ENCODE data around the gene ADCY2.
A peak's percentile ranks its signal among the peaks of the same experiment; 100 is the strongest.

ADCY2 gene

GRCh38 chr5:7794311-7794710 is 398.4 kb downstream of the ADCY2 start:
- TF ChIP-seq CTCF (IDR thresholded peaks at IDR 0.05; ENCODE audit: low read depth, low read length): no peak
- DNase-seq (ENCODE audit: low read depth in 2 of 2): no peak
- no peak overlapping the region for H3K4me3 ChIP-seq (replicated peaks in 1 of 2; ENCODE audit: low read depth in 2 of 2, low read length in 2 of 2)

- TF ChIP-seq CTCF (IDR thresholded peaks at IDR 0.05; ENCODE audit: low read depth, low read length): no peak
- DNase-seq (ENCODE audit: low read depth in 2 of 2): no peak
- no peak overlapping the region for H3K4me3 ChIP-seq (replicated peaks in 1 of 2; ENCODE audit: low read depth in 2 of 2, low read length in 2 of 2)
Measured at GRCh38 chr5:7794823-7795222, 398.9 kb downstream of the ADCY2 start.

- TF ChIP-seq CTCF (IDR thresholded peaks at IDR 0.05; ENCODE audit: low read depth, low read length): no peak
- H3K4me3 ChIP-seq (replicated peaks in 1 of 2; ENCODE audit: low read depth in 2 of 2, low read length in 2 of 2): no peak overlapping the region
- DNase-seq (ENCODE audit: low read depth in 2 of 2): no peak
Measured at GRCh38 chr5:7795306-7795705, 399.4 kb downstream of the ADCY2 start.

GRCh38 chr5:7801891-7802614 is 406.1 kb downstream of the ADCY2 start:
- no peak overlapping the region for H3K4me3 ChIP-seq (replicated peaks in 1 of 2; ENCODE audit: low read depth in 2 of 2, low read length in 2 of 2)
- no peak for TF ChIP-seq CTCF (IDR thresholded peaks at IDR 0.05; ENCODE audit: low read depth, low read length)
- no peak for DNase-seq (ENCODE audit: low read depth in 2 of 2)

GRCh38 chr5:7802855-7803254 is 406.9 kb downstream of the ADCY2 start:
- H3K4me3 ChIP-seq (replicated peaks in 1 of 2; ENCODE audit: low read depth in 2 of 2, low read length in 2 of 2): no peak overlapping the region
- DNase-seq (ENCODE audit: low read depth in 2 of 2): peak; percentile 16 to 48
- no peak for TF ChIP-seq CTCF (IDR thresholded peaks at IDR 0.05; ENCODE audit: low read depth, low read length)

- no peak for DNase-seq (ENCODE audit: low read depth in 2 of 2)
- no peak for TF ChIP-seq CTCF (IDR thresholded peaks at IDR 0.05; ENCODE audit: low read depth, low read length)
- no peak overlapping the region for H3K4me3 ChIP-seq (replicated peaks in 1 of 2; ENCODE audit: low read depth in 2 of 2, low read length in 2 of 2)
Measured at GRCh38 chr5:7803937-7804336, 408.0 kb downstream of the ADCY2 start.

GRCh38 chr5:7805379-7805778 is 409.4 kb downstream of the ADCY2 start:
- DNase-seq (ENCODE audit: low read depth in 2 of 2): peak in 1 of 2 donors; percentile 4
- no peak for TF ChIP-seq CTCF (IDR thresholded peaks at IDR 0.05; ENCODE audit: low read depth, low read length)
- H3K4me3 ChIP-seq (replicated peaks in 1 of 2; ENCODE audit: low read depth in 2 of 2, low read length in 2 of 2): no peak overlapping the region

Measured in cardiac fibroblast (primary cell).